HepG2 (cell line): Measurements from ENCODE around the gene H19. TPM values are rescaled to one million over a fixed set of nuclear protein-coding genes. Genes with fewer than 3 reads are reported as not detected.

ENCODE experiments used
- ATAC-seq: fragments of 200-7000 bp; cut with Tn5 transposase; 3 replicates; pipeline ENCODE4 v1.9.1; 2020; ENCODE audit warnings: mild to moderate bottlenecking, moderate library complexity
- BruUV-seq: library from RNA; stranded (reverse); fragments of 400-500 nt; replicated peaks from 2 replicates; lab custom pipeline; 2021; lab: Mats Ljungman, UMichigan
- CTCF ChIA-PET: fragments of 300-600 bp; formaldehyde crosslinking; extraction: SDS; loops from one replicate; lab custom pipeline; 2021; ENCODE audit warnings: low total read pairs, inconsistent platforms, low intra/inter-chr PET ratio; lab: Yijun Ruan, JAX
- POLR2A ChIA-PET: fragments of 350-600 bp; sonication (Branson Sonifier 250); formaldehyde crosslinking; loops from one replicate; lab custom pipeline; 2020; ENCODE audit warnings: antibody characterized with exemption, inconsistent platforms; lab: Yijun Ruan, JAX
- DNase-seq: peaks from one replicate; pipeline ENCODE4 v3.0.0-alpha.2; 2015; ENCODE audit warnings: low spot score
- FAIRE-seq: peaks from 3 replicates; lab custom pipeline; 2011; peaks lifted over from hg19 to GRCh38; lab: Jason Lieb, UNC
- H2AFZ ChIP-seq: one replicate; pipeline ENCODE4 v1.6.1; 2011; ENCODE audit warnings: low read length, inconsistent platforms
- H3K27ac ChIP-seq: fragments of 300-600 bp; 3 replicates; pipeline ENCODE4 v1.8.0; 2011; ENCODE audit warnings: mixed run types, mild to moderate bottlenecking, mixed read lengths, low read length, inconsistent platforms; ENCODE audit not compliant: insufficient read depth; ENCODE audit errors: extremely low read length
- H3K27me3 ChIP-seq, 2 experiments: fragments of 200-600 bp in 1 of 2; 2 replicates in 1 of 2; 3 replicates in 1 of 2; pipeline versions ENCODE4 v1.6.0 to v1.8.0; 2011; ENCODE audit warnings: low read length in 2 of 2, mild to moderate bottlenecking in 2 of 2, moderate library complexity in 2 of 2, inconsistent platforms in 1 of 2; ENCODE audit not compliant: insufficient read depth in 2 of 2, control insufficient read depth in 1 of 2
- H3K36me3 ChIP-seq, 2 experiments: fragments of 200-600 bp in 1 of 2; replicated peaks in 1 of 2; 2 replicates in 1 of 2; 3 replicates in 1 of 2; pipeline versions ENCODE4 v1.5.1 to v1.8.0; 2011; ENCODE audit warnings: low read length in 2 of 2, inconsistent platforms in 1 of 2; ENCODE audit not compliant: insufficient read depth in 2 of 2, control insufficient read depth in 1 of 2
- H3K4me1 ChIP-seq: 2 replicates; pipeline ENCODE4 v1.5.1; 2012; ENCODE audit warnings: low read length, inconsistent platforms; ENCODE audit not compliant: insufficient read depth
- H3K4me2 ChIP-seq: 2 replicates; pipeline ENCODE4 v1.6.0; 2011; ENCODE audit warnings: low read depth, low read length, inconsistent platforms
- H3K4me3 ChIP-seq, 3 experiments: fragments of 200-600 bp in 1 of 3; sonication (generic), shearing (Covaris generic) in 1 of 3; replicated peaks in 1 of 3; 2 replicates each; pipeline ENCODE4 v1.5.1; 2011 to 2016; ENCODE audit warnings: low read length in 3 of 3, inconsistent platforms in 2 of 3, low read depth in 2 of 3, mild to moderate bottlenecking in 2 of 3, control low read depth in 1 of 3, mixed read lengths in 1 of 3; ENCODE audit not compliant: insufficient read depth in 1 of 3
- H3K79me2 ChIP-seq: one replicate; pipeline ENCODE4 v1.6.1; 2011; ENCODE audit warnings: low read length, inconsistent platforms; ENCODE audit not compliant: insufficient read depth
- H3K9ac ChIP-seq: 2 replicates; pipeline ENCODE4 v1.6.0; 2011; ENCODE audit warnings: mild to moderate bottlenecking, low read depth, low read length, inconsistent platforms; ENCODE audit not compliant: insufficient read depth
- H3K9me3 ChIP-seq: 2 replicates; pipeline ENCODE4 v1.5.1; 2012; ENCODE audit warnings: mild to moderate bottlenecking, low read length
- H4K20me1 ChIP-seq: 2 replicates; pipeline ENCODE4 v1.6.0; 2011; ENCODE audit warnings: inconsistent platforms, mild to moderate bottlenecking, low read length, moderate library complexity; ENCODE audit not compliant: insufficient read depth
- CENPT ChIP-seq: sonication (generic); formaldehyde crosslinking; IDR thresholded peaks from 2 replicates; pipeline ENCODE4 v1.8.0; 2022; ENCODE audit warnings: low read depth, mild to moderate bottlenecking, moderate library complexity, missing genetic modification reagents
- KDM2A ChIP-seq: sonication (generic); formaldehyde crosslinking; IDR thresholded peaks from 2 replicates; pipeline ENCODE4 v1.4.0; 2020; ENCODE audit warnings: low read depth, missing genetic modification reagents, borderline replicate concordance
- RFX5 ChIP-seq: IDR thresholded peaks from 2 replicates; pipeline ENCODE4 v1.6.1; 2011; ENCODE audit warnings: low read depth, low read length, improper control_type of control experiment
- ZFYVE20 ChIP-seq: sonication (generic); formaldehyde crosslinking; IDR thresholded peaks from 2 replicates; pipeline ENCODE4 v1.8.0; 2023; ENCODE audit warnings: low read depth, mild to moderate bottlenecking, moderate library complexity, missing genetic modification reagents, borderline replicate concordance
- ZNF331 ChIP-seq: sonication (generic); formaldehyde crosslinking; IDR thresholded peaks from 2 replicates; pipeline ENCODE4 v1.4.0; 2020; ENCODE audit warnings: missing genetic modification reagents
- ZNF510 ChIP-seq: sonication (generic); formaldehyde crosslinking; IDR thresholded peaks from 2 replicates; pipeline ENCODE4 v1.4.0; 2020; ENCODE audit warnings: low read depth, mild to moderate bottlenecking, missing genetic modification reagents
- ZNF781 ChIP-seq: sonication (generic); formaldehyde crosslinking; IDR thresholded peaks from 2 replicates; pipeline ENCODE4 v1.5.1; 2020; ENCODE audit warnings: borderline replicate concordance, mild to moderate bottlenecking, missing genetic modification reagents; ENCODE audit errors: not compliant biosample characterization
- WGBS: methylation state at CpG from one replicate; pipeline ENCODE4 v1.1.6; 2017; ENCODE audit warnings: low lambda C conversion rate; 5-methylcytosine and 5-hydroxymethylcytosine counted together
- in situ Hi-C: cut with HindIII; loops from 2 replicates; pipeline ENCODE4 v1.10.0; 2017; ENCODE audit warnings: low pct_unique_long_range_greater_than_20kb; ENCODE audit not compliant: extremely low pct_ligation_motif_present
- intact Hi-C: fragments of 100-400 bp; cut with micrococcal nuclease; formaldehyde crosslinking; loops from one replicate; pipeline ENCODE4 v1.10.0; 2022; ENCODE audit not compliant: unreplicated experiment
- polyA plus RNA-seq, 8 experiments: library from polyadenylated mRNA; depleted of rRNA in 3 of 8; stranded (reverse) in 7 of 8; unstranded in 1 of 8; fragments of >200 nt; fragmentation: Illumina TruSeq in 4 of 8; extraction: Trizol in 4 of 8; gene quantifications; 2 replicates each; pipeline versions ENCODE4 v1.2.1 to v1.2.3, GENCODE V29; 2011 to 2016; ENCODE audit warnings: low read depth in 4 of 8, missing spikeins in 1 of 8, mixed read lengths in 1 of 8; ENCODE audit not compliant: insufficient read depth in 1 of 8
- total RNA-seq, 5 experiments: library from RNA; depleted of rRNA; stranded (reverse); fragments of >200 nt; fragmentation: Illumina TruSeq; extraction: Trizol; gene quantifications; 2 replicates each; pipeline ENCODE4 v1.2.3, GENCODE V29; 2016; ENCODE audit warnings: low read depth in 1 of 5
- TF ChIP-seq, protein P1 (sequence below): sonication (generic); formaldehyde crosslinking; IDR thresholded peaks from 2 replicates; pipeline ENCODE4 v1.4.0; 2020; ENCODE audit warnings: mild to moderate bottlenecking, missing genetic modification reagents, borderline replicate concordance
- TF ChIP-seq, protein P2 (sequence below): sonication (generic); formaldehyde crosslinking; IDR thresholded peaks from 2 replicates; pipeline ENCODE4 v1.5.0; 2020; ENCODE audit warnings: missing genetic modification reagents, mild to moderate bottlenecking, borderline replicate concordance
- TF ChIP-seq, protein P3 (sequence below): sonication (generic); formaldehyde crosslinking; IDR thresholded peaks from 2 replicates; pipeline ENCODE4 v1.5.1; 2020; ENCODE audit warnings: missing genetic modification reagents, mild to moderate bottlenecking, borderline replicate concordance

H19 gene
- total and polyA plus RNA-seq, 2 of the 13 experiments (the other 11 are each of a cell fraction or from before 2014, with no cell fraction given), result 1.2 to 2.4 TPM

DNA sequence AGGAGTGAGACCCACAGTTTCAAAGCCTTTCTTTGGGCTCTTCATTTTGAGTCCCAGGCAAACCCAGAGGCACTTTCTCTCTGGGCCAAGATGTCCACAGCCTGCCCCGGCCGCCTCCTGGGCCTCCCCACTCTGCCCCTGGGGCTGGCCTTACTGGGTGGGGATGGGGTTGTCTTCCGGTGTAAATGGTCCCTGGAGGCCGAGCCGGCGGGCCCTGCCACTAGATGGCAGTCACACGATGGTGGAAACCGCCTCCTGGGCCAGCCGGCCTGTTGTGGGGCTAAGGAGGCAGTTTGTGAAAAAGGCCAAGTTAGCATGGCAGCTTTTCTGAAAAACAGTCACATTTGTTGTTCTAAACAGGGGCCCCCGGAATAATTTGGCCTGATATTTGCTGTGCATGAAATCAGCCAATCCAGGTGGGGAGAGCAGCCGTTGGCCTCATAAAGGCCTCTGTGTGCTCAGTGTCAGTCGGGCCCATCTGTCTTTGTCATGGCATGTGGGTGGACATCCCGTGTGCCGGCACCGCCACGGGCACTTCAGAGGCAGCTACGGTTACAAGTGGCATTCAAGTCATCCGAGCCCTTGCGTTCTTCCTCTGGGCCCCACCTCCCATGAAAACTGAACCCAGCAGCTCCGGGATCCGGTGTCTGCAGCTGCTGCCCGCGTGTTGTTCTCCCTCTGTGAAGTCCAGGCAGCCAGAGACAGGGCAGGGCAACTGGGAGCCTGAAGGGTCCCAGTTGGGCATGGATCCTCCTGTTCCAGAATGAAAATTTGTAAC lies 44.0 kb downstream of the H19 start:
- DNase-seq, result no peak
- H2AFZ ChIP-seq, result no peak overlapping the region
- no TSS peak for BruUV-seq
- POLR2A ChIA-PET, result interaction anchor here (0.6 to 4.5 kb wide), 8 partner anchors 9 to 197 kb away, joined by 3 to 37 read pairs (median 4); no protein-coding TSS in a partner anchor
- in situ Hi-C loops, result no loop called here
- H3K4me1 ChIP-seq, result no peaks in the 10 kb centered on the region
- H3K4me2 ChIP-seq, result no peak overlapping the region
- no peaks in the 10 kb centered on the region for H3K27me3 ChIP-seq
- no peaks in the 10 kb centered on the region for H3K9me3 ChIP-seq
- H3K4me3 ChIP-seq, result no peak overlapping the region
- H3K27ac ChIP-seq, result no peak overlapping the region
- no CpG with 5 or more reads among the region's 23 CpGs for WGBS
- no peaks in the 10 kb centered on the region for H4K20me1 ChIP-seq
- TF ChIP-seq CENPT, result no peak
- TF ChIP-seq ZNF510 (CRISPR knock-in tag), result no peak
- TF ChIP-seq ZNF781 (CRISPR knock-in tag), result no peak
- no peak for TF ChIP-seq ZNF331
- no peak for TF ChIP-seq KDM2A (CRISPR knock-in tag)
- TF ChIP-seq, protein P1, sequence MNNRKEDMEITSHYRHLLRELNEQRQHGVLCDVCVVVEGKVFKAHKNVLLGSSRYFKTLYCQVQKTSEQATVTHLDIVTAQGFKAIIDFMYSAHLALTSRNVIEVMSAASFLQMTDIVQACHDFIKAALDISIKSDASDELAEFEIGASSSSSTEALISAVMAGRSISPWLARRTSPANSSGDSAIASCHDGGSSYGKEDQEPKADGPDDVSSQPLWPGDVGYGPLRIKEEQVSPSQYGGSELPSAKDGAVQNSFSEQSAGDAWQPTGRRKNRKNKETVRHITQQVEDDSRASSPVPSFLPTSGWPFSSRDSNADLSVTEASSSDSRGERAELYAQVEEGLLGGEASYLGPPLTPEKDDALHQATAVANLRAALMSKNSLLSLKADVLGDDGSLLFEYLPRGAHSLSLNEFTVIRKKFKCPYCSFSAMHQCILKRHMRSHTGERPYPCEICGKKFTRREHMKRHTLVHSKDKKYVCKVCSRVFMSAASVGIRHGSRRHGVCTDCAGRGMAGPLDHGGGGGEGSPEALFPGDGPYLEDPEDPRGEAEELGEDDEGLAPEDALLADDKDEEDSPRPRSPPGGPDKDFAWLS (CRISPR knock-in tag), result no peak
- TF ChIP-seq, protein P2, sequence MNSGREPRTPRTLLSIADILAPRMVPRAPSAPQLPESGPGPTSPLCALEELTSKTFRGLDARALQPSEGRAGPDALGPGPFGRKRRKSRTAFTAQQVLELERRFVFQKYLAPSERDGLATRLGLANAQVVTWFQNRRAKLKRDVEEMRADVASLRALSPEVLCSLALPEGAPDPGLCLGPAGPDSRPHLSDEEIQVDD (CRISPR knock-in tag), result no peak
- TF ChIP-seq, protein P3, sequence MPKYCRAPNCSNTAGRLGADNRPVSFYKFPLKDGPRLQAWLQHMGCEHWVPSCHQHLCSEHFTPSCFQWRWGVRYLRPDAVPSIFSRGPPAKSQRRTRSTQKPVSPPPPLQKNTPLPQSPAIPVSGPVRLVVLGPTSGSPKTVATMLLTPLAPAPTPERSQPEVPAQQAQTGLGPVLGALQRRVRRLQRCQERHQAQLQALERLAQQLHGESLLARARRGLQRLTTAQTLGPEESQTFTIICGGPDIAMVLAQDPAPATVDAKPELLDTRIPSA, result no peak
- TF ChIP-seq RFX5, result no peak
- no peak for TF ChIP-seq ZFYVE20 (CRISPR knock-in tag)
- TF ChIP-seq, all 625 proteins: peak for 0
- CTCF ChIA-PET, result interaction anchor here (0.8 to 2.6 kb wide), 4 partner anchors 68 to 197 kb away, joined by 3 to 45 read pairs (median 4); no protein-coding TSS in a partner anchor
- H3K36me3 ChIP-seq, result no peaks in the 10 kb centered on the region
- no peaks in the 10 kb centered on the region for H3K79me2 ChIP-seq
- peak; percentile 30; the same call in 2 of the 3 replicates for ATAC-seq
- no peak overlapping the region for H3K9ac ChIP-seq
- FAIRE-seq, result peak; percentile 40
- intact Hi-C loops, result no loop called here
